HCT116 (cell line): Measurements from ENCODE around the gene MUC4. TPM values are rescaled to one million over a fixed set of nuclear protein-coding genes. Genes with fewer than 3 reads are reported as not detected.
"Not testable (repeated sequence)": the region's sequence is repeated elsewhere in the genome, so short reads cannot be mapped to it uniquely, and the experiment has no call there.

Experiments used
- ATAC-seq: fragments of 200-7000 bp; cut with Tn5 transposase; 2 replicates; pipeline ENCODE4 v1.9.1; 2020; ENCODE audit warnings: mild to moderate bottlenecking, moderate library complexity
- BruUV-seq: library from RNA; stranded (reverse); fragments of 400-500 nt; replicated peaks from 2 replicates; lab custom pipeline; 2021; lab: Mats Ljungman, UMichigan
- CTCF ChIA-PET: fragments of 300-600 bp; sonication (Branson Sonifier 250); formaldehyde crosslinking; loops from one replicate; lab custom pipeline; 2021; ENCODE audit warnings: antibody characterized with exemption; lab: Charles Lee
- POLR2A ChIA-PET: fragments of 300-600, 350-600 bp; sonication (Branson Sonifier 250); formaldehyde crosslinking; loops from one replicate; lab custom pipeline; 2021; ENCODE audit warnings: antibody characterized with exemption; lab: Charles Lee
- RAD21 ChIA-PET, 2 experiments: fragments of 300-600 bp; sonication (Branson Sonifier 250); formaldehyde crosslinking; loops; one replicate each; lab custom pipeline; 2023; ENCODE audit warnings: low total read pairs in 2 of 2; ENCODE audit not compliant: uncharacterized antibody in 2 of 2, unreplicated experiment in 2 of 2, low non-redundant PET in 1 of 2; lab: Charles Lee
- DNase-seq: peaks from one replicate; pipeline ENCODE4 v3.0.0-alpha.2; 2010; ENCODE audit warnings: low read depth, low spot score
- H2AFZ ChIP-seq: fragments of 200-600 bp; shearing (Covaris generic), sonication (generic); 2 replicates; pipeline ENCODE4 v1.6.1; 2017; ENCODE audit warnings: low read depth, mixed run types, mixed read lengths, antibody characterized with exemption, low read length; ENCODE audit not compliant: poor library complexity, severe bottlenecking
- H3K27ac ChIP-seq: 2 replicates; pipeline ENCODE4 v1.5.1; 2012; ENCODE audit warnings: low read depth, low read length
- H3K27me3 ChIP-seq: fragments of 200-600 bp; sonication (generic); 2 replicates; pipeline ENCODE4 v1.6.1; 2016; ENCODE audit warnings: mixed run types, low read length, mixed read lengths; ENCODE audit not compliant: insufficient read depth
- H3K36me3 ChIP-seq, 2 experiments: fragments of 200-500 bp in 1 of 2; fragments of 200-600 bp in 1 of 2; sonication (Bioruptor generic) in 1 of 2; sonication (generic) in 1 of 2; 2 replicates each; pipeline versions ENCODE4 v1.5.1 to v1.6.1; 2014 to 2016; ENCODE audit warnings: low read length in 2 of 2, inconsistent platforms in 1 of 2, mixed read lengths in 1 of 2, mixed run types in 1 of 2; ENCODE audit not compliant: insufficient read depth in 2 of 2, control insufficient read depth in 1 of 2
- H3K4me1 ChIP-seq, 2 experiments: fragments of 200-600 bp in 1 of 2; sonication (generic) in 1 of 2; 2 replicates each; pipeline versions ENCODE4 v1.5.1 to v1.6.1; 2012 to 2017; ENCODE audit warnings: low read length in 2 of 2, inconsistent platforms in 1 of 2, mild to moderate bottlenecking in 1 of 2, mixed read lengths in 1 of 2, mixed run types in 1 of 2, moderate library complexity in 1 of 2; ENCODE audit not compliant: insufficient read depth in 2 of 2, control insufficient read depth in 1 of 2
- H3K4me2 ChIP-seq: fragments of 200-600 bp; sonication (generic); 2 replicates; pipeline ENCODE4 v1.6.1; 2017; ENCODE audit warnings: mixed run types, low read length, mixed read lengths
- H3K4me3 ChIP-seq, 2 experiments: fragments of 200-600 bp in 1 of 2; sonication (generic) in 1 of 2; replicated peaks in 1 of 2; 2 replicates each; pipeline ENCODE4 v1.5.1; 2011 to 2016; ENCODE audit warnings: low read length in 2 of 2, control low read depth in 1 of 2, low read depth in 1 of 2, mild to moderate bottlenecking in 1 of 2, mixed read lengths in 1 of 2, mixed run types in 1 of 2
- H3K79me2 ChIP-seq: fragments of 200-600 bp; sonication (generic); 2 replicates; pipeline ENCODE4 v1.6.1; 2017; ENCODE audit warnings: mild to moderate bottlenecking, mixed run types, low read length, moderate library complexity, mixed read lengths; ENCODE audit not compliant: insufficient read depth
- H3K9ac ChIP-seq: fragments of 200-600 bp; sonication (generic); 2 replicates; pipeline ENCODE4 v1.6.1; 2016; ENCODE audit warnings: low read length, mixed read lengths
- H3K9me2 ChIP-seq: fragments of 200-600 bp; sonication (generic), shearing (Covaris generic); 2 replicates; pipeline ENCODE4 v1.6.1; 2017; ENCODE audit warnings: mixed run types, mild to moderate bottlenecking, moderate library complexity; ENCODE audit not compliant: insufficient read depth
- H3K9me3 ChIP-seq, 2 experiments: fragments of 200-500 bp in 1 of 2; fragments of 200-600 bp in 1 of 2; sonication (Bioruptor generic) in 1 of 2; sonication (generic) in 1 of 2; 2 replicates each; pipeline ENCODE4 v1.6.1; 2014 to 2017; ENCODE audit warnings: low read length in 2 of 2, mixed read lengths in 2 of 2, inconsistent platforms in 1 of 2, low read depth in 1 of 2, mild to moderate bottlenecking in 1 of 2, mixed run types in 1 of 2, moderate library complexity in 1 of 2; ENCODE audit not compliant: control insufficient read depth in 1 of 2, insufficient read depth in 1 of 2
- H4K20me1 ChIP-seq: fragments of 200-600 bp; sonication (generic), shearing (Covaris generic); 2 replicates; pipeline ENCODE4 v1.6.1; 2017; ENCODE audit warnings: mixed run types, mild to moderate bottlenecking, moderate library complexity; ENCODE audit not compliant: insufficient read depth
- CBX3 ChIP-seq: IDR thresholded peaks from 2 replicates; pipeline ENCODE4 v1.6.1; 2012; ENCODE audit warnings: low read depth
- CEBPB ChIP-seq: IDR thresholded peaks from 2 replicates; pipeline ENCODE4 v1.6.1; 2012; ENCODE audit warnings: low read depth
- ELF1 ChIP-seq: IDR thresholded peaks from 2 replicates; pipeline ENCODE4 v1.6.1; 2012; ENCODE audit warnings: low read depth, borderline replicate concordance
- EZH2phosphoT487 ChIP-seq: fragments of 200-600 bp; IDR thresholded peaks from 2 replicates; pipeline ENCODE4 v1.6.1; 2018; ENCODE audit warnings: antibody characterized with exemption, borderline replicate concordance
- JUND ChIP-seq: IDR thresholded peaks from 2 replicates; pipeline ENCODE4 v1.6.1; 2012
- POLR2A ChIP-seq: IDR thresholded peaks from 2 replicates; pipeline ENCODE4 v1.7.0; 2011; ENCODE audit warnings: borderline replicate concordance; ENCODE audit not compliant: insufficient read depth, insufficient read length; ENCODE audit errors: extremely low read depth
- POLR2AphosphoS5 ChIP-seq: IDR thresholded peaks from 2 replicates; pipeline ENCODE4 v1.6.1; 2011; ENCODE audit warnings: mild to moderate bottlenecking, low read depth, low read length, moderate library complexity
- RAD21 ChIP-seq: IDR thresholded peaks from 2 replicates; pipeline ENCODE4 v1.6.1; 2012; ENCODE audit warnings: low read depth, mild to moderate bottlenecking
- SIN3A ChIP-seq: IDR thresholded peaks from 2 replicates; pipeline ENCODE4 v1.6.1; 2012; ENCODE audit warnings: low read depth
- SP1 ChIP-seq: IDR thresholded peaks from 2 replicates; pipeline ENCODE4 v1.6.1; 2012; ENCODE audit warnings: low read depth
- SRF ChIP-seq: IDR thresholded peaks from 2 replicates; pipeline ENCODE4 v1.6.1; 2012; ENCODE audit warnings: low read depth
- ZNF274 ChIP-seq: fragments of 200-500 bp; sonication (Bioruptor generic); IDR thresholded peaks from 2 replicates; pipeline ENCODE4 v1.6.1; 2014; ENCODE audit warnings: mild to moderate bottlenecking, low read depth, low read length, inconsistent platforms
- intact Hi-C: fragments of 100-400 bp; cut with micrococcal nuclease; formaldehyde crosslinking; loops from 2 replicates; pipeline ENCODE4 v1.10.0; 2022
- total RNA-seq: library from RNA; stranded (reverse); gene quantifications from one replicate; pipeline ENCODE4 v1.2.1, GENCODE V29; 2021; ENCODE audit not compliant: unreplicated experiment
- TF ChIP-seq, protein P1 (sequence below): IDR thresholded peaks from 2 replicates; pipeline ENCODE4 v1.6.1; 2012
- TF ChIP-seq, protein P2 (sequence below): IDR thresholded peaks from 2 replicates; pipeline ENCODE4 v1.6.1; 2012
- TF ChIP-seq, protein P3 (sequence below): IDR thresholded peaks from 2 replicates; pipeline ENCODE4 v1.6.1; 2012; ENCODE audit warnings: low read depth

The MUC4 gene
- total RNA-seq, 1 experiment from 2014 or later, result 0.64 TPM

DNA sequence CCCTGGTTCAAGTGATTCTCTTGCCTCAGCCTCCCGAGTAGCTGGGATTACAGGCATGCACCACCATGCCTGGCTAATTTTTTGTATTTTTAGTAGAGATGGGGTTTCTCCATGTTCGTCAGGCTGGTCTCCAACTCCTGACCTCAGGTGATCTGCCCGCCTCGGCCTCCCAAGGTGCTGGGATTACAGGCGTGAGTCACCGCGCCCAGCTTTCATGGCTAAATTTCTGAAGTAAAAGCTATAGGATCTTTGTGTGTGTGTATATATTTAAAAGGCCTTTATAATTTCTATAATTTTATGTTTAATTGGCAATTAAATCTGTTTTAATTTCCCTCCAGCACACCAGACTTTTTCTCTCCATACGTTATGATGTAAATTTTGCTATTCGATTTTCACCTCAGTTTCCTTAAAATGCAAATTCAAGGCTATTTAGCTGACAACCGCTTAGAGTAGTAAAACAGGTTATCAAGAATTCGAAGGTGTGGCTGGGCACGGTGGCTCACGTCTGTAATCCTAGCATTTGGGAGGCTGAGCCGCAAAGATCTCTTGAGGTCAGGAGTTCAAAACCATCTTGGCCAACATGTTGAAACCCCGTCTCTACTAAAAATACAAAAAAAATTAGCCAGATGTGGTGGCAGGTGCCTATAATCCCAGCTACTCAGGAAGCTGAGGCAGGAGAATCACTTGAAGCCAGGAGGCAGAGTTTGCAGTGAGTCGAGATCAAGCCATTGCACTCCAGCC is 92.0 kb downstream of the MUC4 start:
- not testable (repeated sequence) for BruUV-seq, H3K27me3 ChIP-seq, H3K9me3 ChIP-seq, DNase-seq, H3K79me2 ChIP-seq, H3K4me3 ChIP-seq, H3K9me2 ChIP-seq, H3K27ac ChIP-seq, H4K20me1 ChIP-seq, H3K36me3 ChIP-seq, ATAC-seq, H2AFZ ChIP-seq, H3K9ac ChIP-seq
- peaks cover 31 to 50% of the 10 kb centered on the region in 2 experiments for H3K4me1 ChIP-seq
- intact Hi-C loops, result loop anchor here (5.0 kb wide), 1 partner anchor 102 kb away; no protein-coding TSS in a partner anchor
- POLR2A ChIA-PET, result interaction anchor here (0.8 kb wide), 1 partner anchor 17 kb away, joined by 4 read pairs; no protein-coding TSS in a partner anchor
- CTCF ChIA-PET, result interaction anchor here (1.3 kb wide), 1 partner anchor 195 kb away, joined by 3 read pairs; no protein-coding TSS in a partner anchor
- RAD21 ChIA-PET, result interaction anchor here in 1 of 2 experiments (0.7 kb wide), 1 partner anchor 134 kb away, joined by 4 read pairs; no protein-coding TSS in a partner anchor
- peak overlapping the region; percentile 9; the same call in 1 of the 2 replicates for H3K4me2 ChIP-seq

DNA sequence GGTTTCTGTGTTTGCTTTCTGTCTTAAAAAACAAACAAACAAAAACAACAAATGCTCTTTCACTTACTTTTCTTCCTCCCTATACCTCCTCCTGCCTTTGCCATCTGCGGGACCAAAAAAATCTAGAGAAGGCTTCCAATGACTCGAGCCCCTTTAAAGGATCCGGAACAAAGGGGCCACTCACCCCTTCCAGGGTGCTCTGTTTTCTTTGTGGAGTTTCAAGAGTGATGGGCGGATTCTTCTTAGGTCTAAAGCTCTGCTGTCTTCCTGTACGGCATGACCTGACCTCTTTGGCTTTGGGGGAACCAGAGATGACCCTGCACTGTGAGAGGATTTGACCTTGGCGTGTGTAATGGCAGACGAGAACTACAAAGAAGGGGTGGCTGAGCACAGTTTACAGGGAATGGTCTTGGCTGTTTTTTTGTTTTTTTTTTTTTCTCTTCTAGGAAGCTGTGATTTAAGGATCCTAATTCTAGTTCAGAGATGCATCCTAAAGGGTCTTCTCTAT is 93.2 kb downstream of the MUC4 start:
- H3K79me2 ChIP-seq, result no peaks in the 10 kb centered on the region
- H3K9ac ChIP-seq, result no peak overlapping the region
- H3K4me3 ChIP-seq, result no peak overlapping the region
- H3K9me3 ChIP-seq, result no peaks in the 10 kb centered on the region
- peaks cover 31 to 50% of the 10 kb centered on the region in 2 experiments for H3K4me1 ChIP-seq
- ChIA-PET RAD21 (no interaction called here), CTCF (interaction anchor here (1.3 kb wide), 1 partner anchor 196 kb away, joined by 3 read pairs; no protein-coding TSS in a partner anchor), POLR2A (no interaction called here)
- no peak for ATAC-seq
- H3K36me3 ChIP-seq, result no peaks in the 10 kb centered on the region
- intact Hi-C loops, result no loop called here
- BruUV-seq, result no TSS peak
- no peak for DNase-seq
- H3K9me2 ChIP-seq, result no peaks in the 10 kb centered on the region
- no peaks in the 10 kb centered on the region for H4K20me1 ChIP-seq
- no peak overlapping the region for H2AFZ ChIP-seq
- H3K27me3 ChIP-seq, result no peaks in the 10 kb centered on the region
- H3K4me2 ChIP-seq, result no peak overlapping the region
- no peak overlapping the region for H3K27ac ChIP-seq
- TF ChIP-seq, protein P1, sequence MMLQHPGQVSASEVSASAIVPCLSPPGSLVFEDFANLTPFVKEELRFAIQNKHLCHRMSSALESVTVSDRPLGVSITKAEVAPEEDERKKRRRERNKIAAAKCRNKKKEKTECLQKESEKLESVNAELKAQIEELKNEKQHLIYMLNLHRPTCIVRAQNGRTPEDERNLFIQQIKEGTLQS, result no peak
- TF ChIP-seq SRF, result no peak
- no peak for TF ChIP-seq SIN3A
- no peak for TF ChIP-seq SP1
- no peak for TF ChIP-seq ZNF274
- TF ChIP-seq POLR2AphosphoS5, result no peak
- TF ChIP-seq, protein P2, sequence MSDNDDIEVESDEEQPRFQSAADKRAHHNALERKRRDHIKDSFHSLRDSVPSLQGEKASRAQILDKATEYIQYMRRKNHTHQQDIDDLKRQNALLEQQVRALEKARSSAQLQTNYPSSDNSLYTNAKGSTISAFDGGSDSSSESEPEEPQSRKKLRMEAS, result no peak
- TF ChIP-seq POLR2A, result no peak
- TF ChIP-seq EZH2phosphoT487, result no peak
- no peak for TF ChIP-seq JUND
- no peak for TF ChIP-seq ELF1
- no peak for TF ChIP-seq CEBPB
- TF ChIP-seq CBX3, result no peak
- no peak for TF ChIP-seq RAD21
- TF ChIP-seq, protein P3, sequence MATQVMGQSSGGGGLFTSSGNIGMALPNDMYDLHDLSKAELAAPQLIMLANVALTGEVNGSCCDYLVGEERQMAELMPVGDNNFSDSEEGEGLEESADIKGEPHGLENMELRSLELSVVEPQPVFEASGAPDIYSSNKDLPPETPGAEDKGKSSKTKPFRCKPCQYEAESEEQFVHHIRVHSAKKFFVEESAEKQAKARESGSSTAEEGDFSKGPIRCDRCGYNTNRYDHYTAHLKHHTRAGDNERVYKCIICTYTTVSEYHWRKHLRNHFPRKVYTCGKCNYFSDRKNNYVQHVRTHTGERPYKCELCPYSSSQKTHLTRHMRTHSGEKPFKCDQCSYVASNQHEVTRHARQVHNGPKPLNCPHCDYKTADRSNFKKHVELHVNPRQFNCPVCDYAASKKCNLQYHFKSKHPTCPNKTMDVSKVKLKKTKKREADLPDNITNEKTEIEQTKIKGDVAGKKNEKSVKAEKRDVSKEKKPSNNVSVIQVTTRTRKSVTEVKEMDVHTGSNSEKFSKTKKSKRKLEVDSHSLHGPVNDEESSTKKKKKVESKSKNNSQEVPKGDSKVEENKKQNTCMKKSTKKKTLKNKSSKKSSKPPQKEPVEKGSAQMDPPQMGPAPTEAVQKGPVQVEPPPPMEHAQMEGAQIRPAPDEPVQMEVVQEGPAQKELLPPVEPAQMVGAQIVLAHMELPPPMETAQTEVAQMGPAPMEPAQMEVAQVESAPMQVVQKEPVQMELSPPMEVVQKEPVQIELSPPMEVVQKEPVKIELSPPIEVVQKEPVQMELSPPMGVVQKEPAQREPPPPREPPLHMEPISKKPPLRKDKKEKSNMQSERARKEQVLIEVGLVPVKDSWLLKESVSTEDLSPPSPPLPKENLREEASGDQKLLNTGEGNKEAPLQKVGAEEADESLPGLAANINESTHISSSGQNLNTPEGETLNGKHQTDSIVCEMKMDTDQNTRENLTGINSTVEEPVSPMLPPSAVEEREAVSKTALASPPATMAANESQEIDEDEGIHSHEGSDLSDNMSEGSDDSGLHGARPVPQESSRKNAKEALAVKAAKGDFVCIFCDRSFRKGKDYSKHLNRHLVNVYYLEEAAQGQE, result no peak
